Neural progenitor cell (in vitro differentiated cells): Measurements from ENCODE around the gene IRF9.

Experiments
- EZH2 ChIP-seq: fragments of 200-600 bp; sonication (generic); IDR thresholded peaks from 2 replicates; pipeline ENCODE4 v1.6.1; 2017; ENCODE audit warnings: antibody characterized with exemption, mild to moderate bottlenecking, moderate library complexity
- EZH2phosphoT487 ChIP-seq: fragments of 200-600 bp; sonication (generic); IDR thresholded peaks from 2 replicates; pipeline ENCODE4 v1.6.1; 2017; ENCODE audit warnings: antibody characterized with exemption
- TF ChIP-seq, protein P1 (sequence below): fragments of 200-600 bp; sonication (generic); IDR thresholded peaks from 2 replicates; pipeline ENCODE4 v1.5.1; 2017; ENCODE audit warnings: antibody characterized with exemption, mild to moderate bottlenecking

- TF ChIP-seq, protein P1, sequence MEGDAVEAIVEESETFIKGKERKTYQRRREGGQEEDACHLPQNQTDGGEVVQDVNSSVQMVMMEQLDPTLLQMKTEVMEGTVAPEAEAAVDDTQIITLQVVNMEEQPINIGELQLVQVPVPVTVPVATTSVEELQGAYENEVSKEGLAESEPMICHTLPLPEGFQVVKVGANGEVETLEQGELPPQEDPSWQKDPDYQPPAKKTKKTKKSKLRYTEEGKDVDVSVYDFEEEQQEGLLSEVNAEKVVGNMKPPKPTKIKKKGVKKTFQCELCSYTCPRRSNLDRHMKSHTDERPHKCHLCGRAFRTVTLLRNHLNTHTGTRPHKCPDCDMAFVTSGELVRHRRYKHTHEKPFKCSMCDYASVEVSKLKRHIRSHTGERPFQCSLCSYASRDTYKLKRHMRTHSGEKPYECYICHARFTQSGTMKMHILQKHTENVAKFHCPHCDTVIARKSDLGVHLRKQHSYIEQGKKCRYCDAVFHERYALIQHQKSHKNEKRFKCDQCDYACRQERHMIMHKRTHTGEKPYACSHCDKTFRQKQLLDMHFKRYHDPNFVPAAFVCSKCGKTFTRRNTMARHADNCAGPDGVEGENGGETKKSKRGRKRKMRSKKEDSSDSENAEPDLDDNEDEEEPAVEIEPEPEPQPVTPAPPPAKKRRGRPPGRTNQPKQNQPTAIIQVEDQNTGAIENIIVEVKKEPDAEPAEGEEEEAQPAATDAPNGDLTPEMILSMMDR, result no peak
- TF ChIP-seq EZH2 (no peak), EZH2phosphoT487 (no peak)
These were observed 21.2 kb downstream of the IRF9 start for GRCh38 chr14:24182110-24182882.
